ENCODE data around the gene ZNF256. TPM values are rescaled to one million over a fixed set of nuclear protein-coding genes. Genes with fewer than 3 reads are reported as not detected.

Gene ZNF256
- total and polyA plus RNA-seq, 9 of the 15 experiments (the other 6 are each of a cell fraction or from before 2014, with no cell fraction given): 0.07 to 0.36 (median 0.21) TPM; not detected in 1

- no peak overlapping the region for H3K27ac ChIP-seq (ENCODE audit: extremely low read depth, low read depth, low read length)
- FAIRE-seq (no peak), ATAC-seq (no peak), DNase-seq (ENCODE audit: extremely low read depth in 1 of 4, low spot score in 3 of 4) (no peak)
- TF ChIP-seq PURB (CRISPR knock-in tag; IDR thresholded peaks at IDR 0.05; ENCODE audit: low read depth) (no peak), FIP1L1 (IDR thresholded peaks at IDR 0.05; ENCODE audit: low read depth, low read length, poor library complexity, severe bottlenecking) (no peak), ZBTB40 (IDR thresholded peaks at IDR 0.05) (0 out of 2 replicates have a peak, but pooled peaks have one; percentile 16), ZBTB40 (CRISPR knock-in tag; IDR thresholded peaks at IDR 0.05) (no peak), ZNF354B (CRISPR knock-in tag; IDR thresholded peaks at IDR 0.05) (no peak)
- TF ChIP-seq, protein P1, sequence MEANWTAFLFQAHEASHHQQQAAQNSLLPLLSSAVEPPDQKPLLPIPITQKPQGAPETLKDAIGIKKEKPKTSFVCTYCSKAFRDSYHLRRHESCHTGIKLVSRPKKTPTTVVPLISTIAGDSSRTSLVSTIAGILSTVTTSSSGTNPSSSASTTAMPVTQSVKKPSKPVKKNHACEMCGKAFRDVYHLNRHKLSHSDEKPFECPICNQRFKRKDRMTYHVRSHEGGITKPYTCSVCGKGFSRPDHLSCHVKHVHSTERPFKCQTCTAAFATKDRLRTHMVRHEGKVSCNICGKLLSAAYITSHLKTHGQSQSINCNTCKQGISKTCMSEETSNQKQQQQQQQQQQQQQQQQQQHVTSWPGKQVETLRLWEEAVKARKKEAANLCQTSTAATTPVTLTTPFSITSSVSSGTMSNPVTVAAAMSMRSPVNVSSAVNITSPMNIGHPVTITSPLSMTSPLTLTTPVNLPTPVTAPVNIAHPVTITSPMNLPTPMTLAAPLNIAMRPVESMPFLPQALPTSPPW (CRISPR knock-in tag; IDR thresholded peaks at IDR 0.05): no peak
- 13% methylated on average over 12 of the region's 12 CpGs for WGBS (ENCODE audit: insufficient coverage, low coverage, missing lambda C conversion rate)
- ChIA-PET POLR2A (interaction anchor here (0.7 to 1.0 kb wide), 2 partner anchors 19 to 52 kb away, joined by 3 to 5 read pairs; partner anchors contain the start of gene ZNF417), CTCF (ENCODE audit: low intra/inter-chr PET ratio) (no interaction called here)
- intact Hi-C loops (cut with micrococcal nuclease) (no loop called here), in situ Hi-C loops (cut with MboI) (no loop called here)
- no peaks in the 10 kb centered on the region for H3K27me3 ChIP-seq (ENCODE audit: control insufficient read depth in 2 of 2, insufficient read depth in 2 of 2, low read length in 2 of 2)
- H2AFZ ChIP-seq (ENCODE audit: low read depth, low read length): no peak overlapping the region
- H3K36me3 ChIP-seq (ENCODE audit: control insufficient read depth, insufficient read depth, low read length): no peaks in the 10 kb centered on the region
- no peaks in the 10 kb centered on the region for H4K20me1 ChIP-seq (replicated peaks; ENCODE audit: control insufficient read depth, insufficient read depth, low read length)
- peaks cover 0 to 4% of the 10 kb centered on the region in 2 experiments; a peak in 1 of 5 replicates for H3K4me1 ChIP-seq (replicated peaks in 1 of 2; ENCODE audit: control insufficient read depth in 2 of 2, insufficient read depth in 2 of 2, low read length in 2 of 2)
- H3K9ac ChIP-seq (ENCODE audit: insufficient read depth in 1 of 2, low read depth in 2 of 2, low read length in 2 of 2): no peak overlapping the region
- BruUV-seq (replicated peaks): no TSS peak
- 0 out of 2 replicates have a peak, but pooled peaks cover 2% of the 10 kb centered on the region for H3K9me3 ChIP-seq (replicated peaks; ENCODE audit: control insufficient read depth, insufficient read depth, low read depth, low read length)
- H3K4me3 ChIP-seq: no peak overlapping the region
- no peak overlapping the region for H3K4me2 ChIP-seq (ENCODE audit: insufficient read depth, low read length)
- no peaks in the 10 kb centered on the region for H3K79me2 ChIP-seq (ENCODE audit: control insufficient read depth, insufficient read depth, low read length)
- H3K9me1 ChIP-seq (ENCODE audit: control insufficient read depth, insufficient read depth, low read length): no peaks in the 10 kb centered on the region
Measured at GRCh38 chr19:57935731-57936130, 11.8 kb downstream of the ZNF256 start.

Data from K562 (cell line).